Keratinocyte (primary cell): ENCODE measurements around the gene LHX2. TPM values are rescaled to one million over a fixed set of nuclear protein-coding genes. Genes with fewer than 3 reads are reported as not detected.

Source experiments
- DNase-seq: peaks from one replicate; pipeline ENCODE4 v3.0.0-alpha.2; 2011; ENCODE audit warnings: low read depth, missing footprints, low spot score
- FAIRE-seq: peaks from 2 replicates; lab custom pipeline; 2011; peaks lifted over from hg19 to GRCh38; lab: Jason Lieb, UNC
- H2AFZ ChIP-seq: 2 replicates; pipeline ENCODE4 v1.6.0; 2012; ENCODE audit warnings: low read length, control low read depth, inconsistent platforms; ENCODE audit not compliant: control insufficient read depth
- H3K27ac ChIP-seq: 2 replicates; pipeline ENCODE4 v1.5.1; 2011; ENCODE audit warnings: low read length; ENCODE audit not compliant: control insufficient read depth, insufficient read depth
- H3K27me3 ChIP-seq: 3 replicates; pipeline ENCODE4 v1.6.0; 2011; ENCODE audit warnings: low read length; ENCODE audit not compliant: control insufficient read depth, insufficient read depth; ENCODE audit errors: extremely low read depth
- H3K36me3 ChIP-seq, 2 experiments: 2 replicates in 1 of 2; 3 replicates in 1 of 2; pipeline ENCODE4 v1.5.1; 2011; ENCODE audit warnings: low read length in 2 of 2, mild to moderate bottlenecking in 1 of 2; ENCODE audit not compliant: control insufficient read depth in 2 of 2, insufficient read depth in 2 of 2; ENCODE audit errors: extremely low read depth in 1 of 2
- H3K4me1 ChIP-seq: 3 replicates; pipeline ENCODE4 v1.5.1; 2011; ENCODE audit warnings: low read length; ENCODE audit not compliant: control insufficient read depth, insufficient read depth; ENCODE audit errors: extremely low read depth
- H3K4me2 ChIP-seq: 3 replicates; pipeline ENCODE4 v1.6.0; 2011; ENCODE audit warnings: low read depth, low read length; ENCODE audit not compliant: control insufficient read depth, insufficient read depth; ENCODE audit errors: extremely low read depth
- H3K4me3 ChIP-seq, 3 experiments: fragments of 200-600 bp in 1 of 3; sonication (generic) in 1 of 3; 2 replicates in 2 of 3; 3 replicates in 1 of 3; pipeline ENCODE4 v1.5.1; 2011 to 2016; ENCODE audit warnings: low read length in 3 of 3, mild to moderate bottlenecking in 3 of 3, control low read depth in 2 of 3, inconsistent platforms in 1 of 3, low read depth in 1 of 3, mixed read lengths in 1 of 3, mixed run types in 1 of 3, moderate library complexity in 1 of 3; ENCODE audit not compliant: control insufficient read depth in 2 of 3, insufficient read depth in 2 of 3; ENCODE audit errors: extremely low read depth in 1 of 3
- H3K79me2 ChIP-seq: 2 replicates; pipeline ENCODE4 v1.6.0; 2012; ENCODE audit warnings: low read length; ENCODE audit not compliant: control insufficient read depth, insufficient read depth
- H3K9ac ChIP-seq: 3 replicates; pipeline ENCODE4 v1.6.0; 2011; ENCODE audit warnings: low read length; ENCODE audit not compliant: control insufficient read depth, insufficient read depth; ENCODE audit errors: extremely low read depth
- H3K9me1 ChIP-seq: 3 replicates; pipeline ENCODE4 v1.6.0; 2011; ENCODE audit warnings: low read length; ENCODE audit not compliant: control insufficient read depth, insufficient read depth; ENCODE audit errors: extremely low read depth
- H3K9me3 ChIP-seq: 2 replicates; pipeline ENCODE4 v1.5.1; 2012; ENCODE audit warnings: low read depth, low read length; ENCODE audit not compliant: control insufficient read depth
- H4K20me1 ChIP-seq: 3 replicates; pipeline ENCODE4 v1.6.0; 2011; ENCODE audit warnings: low read length; ENCODE audit not compliant: control insufficient read depth, insufficient read depth; ENCODE audit errors: extremely low read depth
- CTCF ChIP-seq, 3 experiments: IDR thresholded peaks in 1 of 3; conservative IDR thresholded peaks in 1 of 3; optimal IDR thresholded peaks in 1 of 3; 2 replicates in 2 of 3; 3 replicates in 1 of 3; pipeline versions ENCODE3 to v1.5.1; 2011; ENCODE audit warnings: low read length in 3 of 3, mild to moderate bottlenecking in 3 of 3, moderate library complexity in 2 of 3, control low read depth in 1 of 3, inconsistent platforms in 1 of 3; ENCODE audit not compliant: insufficient read depth in 2 of 3; ENCODE audit errors: extremely low read depth in 1 of 3
- EZH2 ChIP-seq: IDR thresholded peaks from one replicate; pipeline ENCODE4 v1.6.1; 2012; ENCODE audit warnings: inconsistent platforms, mild to moderate bottlenecking, low read length, moderate library complexity
- dilution Hi-C: fragments of 300-500 bp; cut with MboI; formaldehyde crosslinking; loops from one replicate; pipeline ENCODE4 v1.7.0; 2020; ENCODE audit warnings: low sequenced_read_pairs; ENCODE audit not compliant: extremely low pct_ligation_motif_present
- polyA plus RNA-seq, 5 experiments: library from polyadenylated mRNA; depleted of rRNA in 3 of 5; stranded (reverse) in 3 of 5; stranded (forward) in 1 of 5; unstranded in 1 of 5; fragments of >200 nt; gene quantifications; 1 replicate in 1 of 5; 2 replicates in 3 of 5; 3 replicates in 1 of 5; pipeline versions ENCODE4 v1.2.1 to v1.2.3, GENCODE V29; 2011 to 2012; ENCODE audit warnings: missing spikeins in 2 of 5, low read depth in 1 of 5, low replicate concordance in 1 of 5

LHX2 gene
- polyA plus RNA-seq, 1 donor (not counting 4 experiments of a cell fraction or from before 2014, with no cell fraction given), result 0.07 TPM

GRCh38 chr9:124050955-124051354 is 39.4 kb downstream of the LHX2 start:
- no peaks in the 10 kb centered on the region for H4K20me1 ChIP-seq
- no peaks in the 10 kb centered on the region for H3K9me1 ChIP-seq
- H3K4me1 ChIP-seq, result peaks cover 3% of the 10 kb centered on the region
- FAIRE-seq (no peak), DNase-seq (no peak)
- no peaks in the 10 kb centered on the region for H3K9me3 ChIP-seq
- no peaks in the 10 kb centered on the region for H3K36me3 ChIP-seq
- dilution Hi-C loops, result no loop called here
- H3K9ac ChIP-seq, result no peak overlapping the region
- no peak overlapping the region for H3K4me2 ChIP-seq
- H3K4me3 ChIP-seq, result no peak overlapping the region
- H2AFZ ChIP-seq, result no peak overlapping the region
- H3K27me3 ChIP-seq, result peaks cover 6% of the 10 kb centered on the region
- no peaks in the 10 kb centered on the region for H3K79me2 ChIP-seq
- TF ChIP-seq EZH2 (no peak), CTCF (optimal IDR thresholded peaks at IDR 0.05 in 1 of 3, IDR thresholded peaks at IDR 0.05 in 1 of 3, conservative IDR thresholded peaks at IDR 0.05 in 1 of 3; ENCODE audit: extremely low read depth in 1 of 3, insufficient read depth in 2 of 3, low read length in 3 of 3) (no peak)
- H3K27ac ChIP-seq, result no peak overlapping the region

GRCh38 chr9:124052401-124052800 is 40.8 kb downstream of the LHX2 start:
- no peak for TF ChIP-seq EZH2
- no peak for TF ChIP-seq CTCF (optimal IDR thresholded peaks at IDR 0.05 in 1 of 3, IDR thresholded peaks at IDR 0.05 in 1 of 3, conservative IDR thresholded peaks at IDR 0.05 in 1 of 3; ENCODE audit: extremely low read depth in 1 of 3, insufficient read depth in 2 of 3, low read length in 3 of 3)
- H3K27me3 ChIP-seq, result peaks cover 3% of the 10 kb centered on the region
- peaks cover 3% of the 10 kb centered on the region for H3K4me1 ChIP-seq
- no peak overlapping the region for H3K27ac ChIP-seq
- H3K4me3 ChIP-seq, result no peak overlapping the region
- DNase-seq (no peak), FAIRE-seq (no peak)
- no peak overlapping the region for H3K9ac ChIP-seq
- dilution Hi-C loops, result no loop called here
- no peak overlapping the region for H2AFZ ChIP-seq
- no peak overlapping the region for H3K4me2 ChIP-seq
- H3K36me3 ChIP-seq, result no peaks in the 10 kb centered on the region
- H3K9me3 ChIP-seq, result no peaks in the 10 kb centered on the region
- no peaks in the 10 kb centered on the region for H3K9me1 ChIP-seq
- H4K20me1 ChIP-seq, result no peaks in the 10 kb centered on the region
- H3K79me2 ChIP-seq, result no peaks in the 10 kb centered on the region
